ENCODE data around the gene NOS3.

- TF ChIP-seq EZH2 (IDR thresholded peaks at IDR 0.05; ENCODE audit: insufficient read depth, poor library complexity, severe bottlenecking): no peak
- no peak for TF ChIP-seq EZH2phosphoT487 (IDR thresholded peaks at IDR 0.05; ENCODE audit: insufficient read depth, low read depth)
These were observed 54.4 kb downstream of the NOS3 start for GRCh38 chr7:151045262-151045661.

All from GM23248 (cell line).